ENCODE data around the gene NFKBIL1. TPM values are rescaled to one million over a fixed set of nuclear protein-coding genes. Genes with fewer than 3 reads are reported as not detected.

Gene NFKBIL1
- total RNA-seq, 1 donor from 2014 or later = 17.8 TPM

GRCh38 chr6:31569861-31570536 is 22.6 kb downstream of the NFKBIL1 start:
- intact Hi-C loops (cut with DNase I) = no loop called here
- H3K4me3 ChIP-seq = no peak overlapping the region
- DNase-seq = no peak
- H3K9me3 ChIP-seq = no peaks in the 10 kb centered on the region
- no peaks in the 10 kb centered on the region for H3K36me3 ChIP-seq
- TF ChIP-seq CTCF (IDR thresholded peaks at IDR 0.05) = no peak
- H3K27me3 ChIP-seq (ENCODE audit: low read depth) = no peaks in the 10 kb centered on the region
- H3K27ac ChIP-seq = no peak overlapping the region
- no peak for ATAC-seq
- peaks cover 12% of the 10 kb centered on the region for H3K4me1 ChIP-seq

- Histone ChIP-seq H3K27me3 (ENCODE audit: low read depth) (no peaks in the 10 kb centered on the region), H3K4me1 (peaks cover 16% of the 10 kb centered on the region), H3K4me3 (peak within 1 kb of the TSS; percentile 31), H3K27ac (peak within 1 kb of the TSS; percentile 36), H3K36me3 (no peaks in the 10 kb centered on the region), H3K9me3 (no peaks in the 10 kb centered on the region)
- peak in 1 of 2 donors; percentile 13 for ATAC-seq
- no peak for DNase-seq
- TF ChIP-seq CTCF (IDR thresholded peaks at IDR 0.05) = no peak
- intact Hi-C loops (cut with DNase I) = no loop called here
Measured at GRCh38 chr6:31572041-31572911, 24.9 kb downstream of the NFKBIL1 start, which contains the start of gene LTA. TSS of gene LTA (plus strand) at chr6:31572289. CDS start at chr6:31572743, 454 bp downstream.

- DNase-seq (no peak), ATAC-seq (no peak)
- no peaks in the 10 kb centered on the region for H3K36me3 ChIP-seq
- intact Hi-C loops (cut with DNase I) = no loop called here
- TF ChIP-seq CTCF (IDR thresholded peaks at IDR 0.05) = no peak
- H3K4me1 ChIP-seq = peaks cover 15% of the 10 kb centered on the region
- no peak overlapping the region for H3K4me3 ChIP-seq
- no peak overlapping the region for H3K27ac ChIP-seq
- no peaks in the 10 kb centered on the region for H3K9me3 ChIP-seq
- no peaks in the 10 kb centered on the region for H3K27me3 ChIP-seq (ENCODE audit: low read depth)
Measured at GRCh38 chr6:31573239-31574105, 26.1 kb downstream of the NFKBIL1 start.

- Histone ChIP-seq H3K27me3 (ENCODE audit: low read depth) (no peaks in the 10 kb centered on the region), H3K4me3 (no peak overlapping the region), H3K36me3 (no peaks in the 10 kb centered on the region), H3K9me3 (no peaks in the 10 kb centered on the region), H3K4me1 (peaks cover 9% of the 10 kb centered on the region), H3K27ac (no peak overlapping the region)
- intact Hi-C loops (cut with DNase I) = no loop called here
- ATAC-seq = no peak
- no peak for TF ChIP-seq CTCF (IDR thresholded peaks at IDR 0.05)
- no peak for DNase-seq
Measured at GRCh38 chr6:31574106-31575061, 27.0 kb downstream of the NFKBIL1 start.

All from lower lobe of right lung (tissue), 2 donors.